Mesothelial cell of epicardium (in vitro differentiated cells): Measurements from ENCODE around the gene MGAT4A. TPM values are rescaled to one million over a fixed set of nuclear protein-coding genes. Genes with fewer than 3 reads are reported as not detected.

Experiments
- DNase-seq, 2 experiments: peaks; one replicate each; pipeline ENCODE4 v3.0.0; 2021; ENCODE audit warnings: low spot score in 2 of 2; ENCODE audit not compliant: unreplicated experiment in 2 of 2
- H3K27ac Mint-ChIP-seq: 2 replicates; pipeline ENCODE4 v1.8.0; 2021; ENCODE audit warnings: mixed read lengths
- H3K27me3 Mint-ChIP-seq: 2 replicates; pipeline ENCODE4 v1.8.0; 2021; ENCODE audit warnings: low read depth, mixed read lengths
- H3K36me3 Mint-ChIP-seq: 2 replicates; pipeline ENCODE4 v1.8.0; 2021; ENCODE audit warnings: mixed read lengths
- H3K4me1 Mint-ChIP-seq: 2 replicates; pipeline ENCODE4 v1.8.0; 2021; ENCODE audit warnings: mixed read lengths
- H3K4me3 Mint-ChIP-seq: 2 replicates; pipeline ENCODE4 v1.8.0; 2021; ENCODE audit warnings: mild to moderate bottlenecking, moderate library complexity, mixed read lengths
- H3K9me3 Mint-ChIP-seq: 2 replicates; pipeline ENCODE4 v1.8.0; 2021; ENCODE audit warnings: mixed read lengths
- total RNA-seq: library from RNA; stranded (reverse); gene quantifications from 3 replicates; pipeline ENCODE4 v1.2.1, GENCODE V29; 2021
- TF ChIP-seq, protein P1 (sequence below): fragments of 200-600 bp; sonication (generic); IDR thresholded peaks from one replicate; pipeline ENCODE4 v1.5.0; 2021; ENCODE audit warnings: antibody characterized with exemption; ENCODE audit not compliant: unreplicated experiment

MGAT4A gene
- total RNA-seq, 1 donor from 2014 or later, result 15.0 TPM

DNA sequence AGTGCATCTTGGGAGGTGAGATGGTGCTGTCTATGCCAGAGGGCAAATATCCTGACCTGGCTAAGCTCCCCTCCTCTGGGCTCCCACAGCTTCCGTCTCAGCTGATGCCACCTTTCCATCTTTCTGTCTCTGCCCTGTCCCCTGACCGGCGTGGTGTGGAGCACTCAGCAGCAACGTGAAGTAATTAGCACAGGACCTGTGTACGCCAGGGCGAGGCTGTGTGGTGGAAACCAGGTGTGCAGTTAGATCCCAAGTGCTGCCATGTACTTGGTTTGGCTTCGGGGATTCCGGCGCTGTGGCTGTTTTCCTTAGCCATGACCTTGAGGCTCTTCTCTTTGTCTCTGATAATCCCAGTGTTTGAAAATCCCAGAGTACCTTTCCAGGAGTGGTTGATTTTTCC is 159.1 kb downstream of the MGAT4A start:
- TF ChIP-seq, protein P1, sequence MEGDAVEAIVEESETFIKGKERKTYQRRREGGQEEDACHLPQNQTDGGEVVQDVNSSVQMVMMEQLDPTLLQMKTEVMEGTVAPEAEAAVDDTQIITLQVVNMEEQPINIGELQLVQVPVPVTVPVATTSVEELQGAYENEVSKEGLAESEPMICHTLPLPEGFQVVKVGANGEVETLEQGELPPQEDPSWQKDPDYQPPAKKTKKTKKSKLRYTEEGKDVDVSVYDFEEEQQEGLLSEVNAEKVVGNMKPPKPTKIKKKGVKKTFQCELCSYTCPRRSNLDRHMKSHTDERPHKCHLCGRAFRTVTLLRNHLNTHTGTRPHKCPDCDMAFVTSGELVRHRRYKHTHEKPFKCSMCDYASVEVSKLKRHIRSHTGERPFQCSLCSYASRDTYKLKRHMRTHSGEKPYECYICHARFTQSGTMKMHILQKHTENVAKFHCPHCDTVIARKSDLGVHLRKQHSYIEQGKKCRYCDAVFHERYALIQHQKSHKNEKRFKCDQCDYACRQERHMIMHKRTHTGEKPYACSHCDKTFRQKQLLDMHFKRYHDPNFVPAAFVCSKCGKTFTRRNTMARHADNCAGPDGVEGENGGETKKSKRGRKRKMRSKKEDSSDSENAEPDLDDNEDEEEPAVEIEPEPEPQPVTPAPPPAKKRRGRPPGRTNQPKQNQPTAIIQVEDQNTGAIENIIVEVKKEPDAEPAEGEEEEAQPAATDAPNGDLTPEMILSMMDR, result no peak
- H3K36me3 Mint-ChIP-seq, result peaks cover 19% of the 10 kb centered on the region
- H3K9me3 Mint-ChIP-seq, result no peaks in the 10 kb centered on the region
- no peak for DNase-seq
- no peak overlapping the region for H3K4me3 Mint-ChIP-seq
- no peaks in the 10 kb centered on the region for H3K27me3 Mint-ChIP-seq
- H3K4me1 Mint-ChIP-seq, result no peaks in the 10 kb centered on the region
- no peak overlapping the region for H3K27ac Mint-ChIP-seq

DNA sequence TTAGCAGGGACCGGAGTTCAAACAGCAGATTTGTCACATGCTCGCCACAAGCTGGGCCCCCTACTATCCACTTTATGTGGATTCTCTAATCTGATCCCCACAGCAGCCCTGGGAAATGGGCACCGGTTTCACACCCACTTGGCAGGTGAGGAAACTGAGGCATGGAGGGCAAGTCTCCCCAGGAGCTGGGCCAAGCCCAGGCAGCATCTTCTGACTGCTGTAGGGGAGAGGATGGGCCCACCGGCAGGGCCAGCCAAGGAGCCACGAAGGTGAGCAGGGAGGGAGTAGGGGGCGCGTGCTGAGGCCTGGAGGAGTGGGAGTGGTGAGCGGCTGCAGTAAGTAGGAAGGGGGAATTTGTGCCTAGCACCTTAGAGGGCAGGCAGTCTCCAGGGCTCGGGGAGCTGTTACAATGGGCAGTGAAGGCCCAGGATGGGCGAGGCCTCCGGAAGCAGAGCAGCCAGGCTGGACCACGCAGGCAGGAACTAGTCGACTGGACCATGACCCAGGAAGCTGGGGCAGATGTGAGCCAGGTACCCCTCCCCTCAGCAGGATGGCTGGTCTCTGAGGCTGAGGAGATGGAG is 159.7 kb downstream of the MGAT4A start:
- H3K4me1 Mint-ChIP-seq, result no peaks in the 10 kb centered on the region
- no peak for DNase-seq

DNA sequence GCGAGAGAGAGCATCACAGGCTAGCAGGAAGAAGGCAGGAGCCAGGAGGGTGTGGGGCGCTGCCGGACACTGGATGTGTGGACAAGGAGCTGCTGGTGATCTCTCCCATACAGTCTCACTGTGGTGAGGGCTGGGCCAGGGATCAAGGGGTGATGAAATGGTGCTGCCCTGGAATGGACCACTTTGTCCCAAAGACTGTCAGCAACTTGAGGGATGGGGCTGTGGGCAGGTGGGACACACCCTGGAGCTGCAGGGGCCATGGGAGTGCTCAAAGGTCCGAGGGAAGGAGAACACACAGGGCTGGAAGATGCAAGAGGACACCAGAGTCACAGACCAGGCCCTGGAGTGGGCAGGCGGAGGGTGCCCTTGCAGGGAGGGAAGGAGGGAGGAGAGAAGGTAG is 160.6 kb downstream of the MGAT4A start:
- Mint-ChIP-seq H3K36me3 (peaks cover 30% of the 10 kb centered on the region), H3K4me3 (no peak overlapping the region), H3K27me3 (no peaks in the 10 kb centered on the region), H3K27ac (no peak overlapping the region), H3K4me1 (no peaks in the 10 kb centered on the region), H3K9me3 (no peaks in the 10 kb centered on the region)
- DNase-seq, result no peak
- TF ChIP-seq, protein P1, result no peak

More for the DNA sequence above, 159.7 kb downstream of the MGAT4A start:
- no peaks in the 10 kb centered on the region for H3K27me3 Mint-ChIP-seq
- H3K9me3 Mint-ChIP-seq, result no peaks in the 10 kb centered on the region
- H3K36me3 Mint-ChIP-seq, result peaks cover 23% of the 10 kb centered on the region
- no peak overlapping the region for H3K27ac Mint-ChIP-seq
- H3K4me3 Mint-ChIP-seq, result no peak overlapping the region
- TF ChIP-seq, protein P1, result no peak

DNA sequence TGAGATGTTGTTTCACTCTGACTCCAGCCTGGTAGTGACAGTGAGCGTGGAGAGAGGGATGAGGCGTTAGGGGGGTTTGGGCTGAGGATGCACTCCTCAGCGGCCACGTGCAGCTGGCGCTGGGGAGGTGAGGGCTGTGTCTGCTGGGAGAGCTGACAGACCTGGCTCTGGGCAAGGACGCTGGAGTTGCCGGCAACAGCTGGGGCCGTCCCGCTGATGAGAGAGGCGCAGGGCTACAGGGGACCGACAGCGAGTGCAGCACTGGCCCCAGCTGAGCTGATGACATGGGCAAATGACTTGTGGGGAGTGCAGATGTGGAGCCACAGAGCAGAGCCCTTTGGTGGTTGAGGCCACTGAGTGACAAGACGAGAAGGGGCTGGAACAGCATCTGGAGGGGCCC is 161.0 kb downstream of the MGAT4A start:
- Mint-ChIP-seq H3K27me3 (no peaks in the 10 kb centered on the region), H3K36me3 (peaks cover 34% of the 10 kb centered on the region), H3K27ac (no peak overlapping the region), H3K4me3 (no peak overlapping the region), H3K9me3 (no peaks in the 10 kb centered on the region), H3K4me1 (no peaks in the 10 kb centered on the region)
- no peak for DNase-seq
- TF ChIP-seq, protein P1, result no peak

DNA sequence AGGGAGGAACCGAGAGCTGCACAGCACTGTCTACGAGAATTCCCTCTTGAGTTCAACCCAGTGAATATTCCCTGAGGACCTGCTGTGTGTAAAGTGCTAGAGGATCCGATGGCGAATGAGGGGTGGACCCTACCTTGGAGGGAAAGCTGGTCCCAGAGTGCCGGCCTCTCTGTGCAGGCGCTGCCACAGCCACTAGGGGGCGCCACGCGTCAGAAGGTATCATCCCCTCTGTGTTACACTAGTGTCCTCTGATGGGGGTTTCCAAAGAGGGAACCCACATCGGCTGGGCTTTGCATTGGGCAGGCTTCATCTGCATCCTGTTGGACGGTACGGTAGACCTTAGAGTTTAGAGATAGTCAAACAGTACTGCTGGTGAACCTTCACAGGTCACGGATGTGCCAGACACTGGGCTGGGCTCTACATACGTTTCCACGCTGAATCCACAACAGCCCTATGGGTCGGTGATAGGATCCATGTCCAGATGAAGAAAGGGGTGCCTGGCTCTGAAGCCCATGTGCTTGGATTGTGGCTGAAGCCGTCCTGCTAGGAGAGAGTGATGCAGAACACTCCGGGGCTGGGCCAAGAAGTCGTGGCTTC is 161.6 kb downstream of the MGAT4A start:
- Mint-ChIP-seq H3K4me1 (no peaks in the 10 kb centered on the region), H3K9me3 (no peaks in the 10 kb centered on the region), H3K36me3 (peaks cover 34% of the 10 kb centered on the region), H3K4me3 (no peak overlapping the region), H3K27ac (no peak overlapping the region), H3K27me3 (no peaks in the 10 kb centered on the region)
- TF ChIP-seq, protein P1, result peak; percentile 85
- DNase-seq, result peak; percentile 41 to 56

Other genes with a start within 250 kb of the MGAT4A start
- 39.0 to 41.8 TPM (median 39.3 TPM) in 3 replicates for gene COA5, start 122.6 kb downstream of the MGAT4A start, total RNA-seq
- gene UNC50, start 122.5 kb downstream of the MGAT4A start, total RNA-seq, result 43.9 to 45.0 TPM (median 44.6 TPM) in 3 replicates
- 1.1 to 1.7 TPM (median 1.7 TPM) in 3 replicates for gene CRACDL, start 205.1 kb upstream of the MGAT4A start, total RNA-seq